Osteoblast (primary cell): ENCODE results near the gene IVNS1ABP. TPM values are rescaled to one million over a fixed set of nuclear protein-coding genes. Genes with fewer than 3 reads are reported as not detected.

Experiments
- DNase-seq: peaks from one replicate; pipeline ENCODE4 v3.0.0; 2011; ENCODE audit warnings: low spot score, mixed read lengths; ENCODE audit not compliant: insufficient read length; ENCODE audit errors: missing footprints
- H2AFZ ChIP-seq: 2 replicates; pipeline ENCODE4 v1.6.0; 2011; ENCODE audit warnings: mild to moderate bottlenecking, low read length
- H3K27ac ChIP-seq: 2 replicates; pipeline ENCODE4 v1.5.1; 2011; ENCODE audit warnings: mild to moderate bottlenecking, low read depth, low read length, moderate library complexity
- H3K27me3 ChIP-seq: 2 replicates; pipeline ENCODE4 v1.6.0; 2012; ENCODE audit warnings: mild to moderate bottlenecking, control low read depth, inconsistent platforms, low read length, moderate library complexity; ENCODE audit not compliant: insufficient read depth
- H3K36me3 ChIP-seq: 2 replicates; pipeline ENCODE4 v1.5.1; 2011; ENCODE audit warnings: mild to moderate bottlenecking, low read length, control low read depth, moderate library complexity; ENCODE audit not compliant: insufficient read depth
- H3K4me1 ChIP-seq: 2 replicates; pipeline ENCODE4 v1.5.1; 2011; ENCODE audit warnings: mild to moderate bottlenecking, low read length, control low read depth, moderate library complexity; ENCODE audit not compliant: insufficient read depth
- H3K4me2 ChIP-seq: 2 replicates; pipeline ENCODE4 v1.6.0; 2011; ENCODE audit warnings: mild to moderate bottlenecking, low read length; ENCODE audit not compliant: insufficient read depth
- H3K4me3 ChIP-seq: fragments of 200-600 bp; sonication (generic); 3 replicates; pipeline ENCODE4 v1.5.1; 2012; ENCODE audit warnings: mild to moderate bottlenecking, low read length, inconsistent platforms; ENCODE audit not compliant: insufficient read depth
- H3K79me2 ChIP-seq: 2 replicates; pipeline ENCODE4 v1.6.0; 2012; ENCODE audit warnings: mild to moderate bottlenecking, low read length, control low read depth, inconsistent platforms; ENCODE audit not compliant: insufficient read depth
- H3K9me3 ChIP-seq: 2 replicates; pipeline ENCODE4 v1.5.1; 2011; ENCODE audit warnings: low read depth, low read length, control low read depth
- H4K20me1 ChIP-seq: 2 replicates; pipeline ENCODE4 v1.6.0; 2012; ENCODE audit warnings: mild to moderate bottlenecking, low read length, control low read depth; ENCODE audit not compliant: insufficient read depth
- CTCF ChIP-seq: IDR thresholded peaks from 2 replicates; pipeline ENCODE4 v1.5.1; 2011; ENCODE audit warnings: mild to moderate bottlenecking, low read depth, low read length, moderate library complexity; ENCODE audit errors: extremely low read depth
- total RNA-seq: library from RNA; depleted of rRNA; stranded (reverse); fragments of >200 nt; gene quantifications from 2 replicates; pipeline ENCODE4 v1.2.3, GENCODE V29; 2012

Gene IVNS1ABP
- total RNA-seq, 1 donor = 94.8 TPM

- H3K9me3 ChIP-seq = no peaks in the 10 kb centered on the region
- no peak overlapping the region for H3K4me3 ChIP-seq
- H3K4me1 ChIP-seq = no peaks in the 10 kb centered on the region
- H3K27ac ChIP-seq = no peak overlapping the region
- no peak for TF ChIP-seq CTCF
- no peak overlapping the region for H3K4me2 ChIP-seq
- no peaks in the 10 kb centered on the region for H3K36me3 ChIP-seq
- DNase-seq = no peak
- H2AFZ ChIP-seq = no peak overlapping the region
- no peaks in the 10 kb centered on the region for H3K79me2 ChIP-seq
- no peaks in the 10 kb centered on the region for H3K27me3 ChIP-seq
- no peaks in the 10 kb centered on the region for H4K20me1 ChIP-seq
These were observed 31.3 kb upstream of the IVNS1ABP start for GRCh38 chr1:185348296-185348695.

- no peak for TF ChIP-seq CTCF
These were observed 29.1 kb upstream of the IVNS1ABP start for GRCh38 chr1:185345913-185346720.

GRCh38 chr1:185343306-185343705, 26.3 kb upstream of the IVNS1ABP start:
- Histone ChIP-seq H3K79me2 (no peaks in the 10 kb centered on the region), H3K36me3 (no peaks in the 10 kb centered on the region), H3K27me3 (no peaks in the 10 kb centered on the region), H3K27ac (no peak overlapping the region), H3K4me1 (no peaks in the 10 kb centered on the region), H3K9me3 (no peaks in the 10 kb centered on the region), H4K20me1 (no peaks in the 10 kb centered on the region), H2AFZ (no peak overlapping the region), H3K4me3 (no peak overlapping the region), H3K4me2 (no peak overlapping the region)
- no peak for DNase-seq
- no peak for TF ChIP-seq CTCF

More at GRCh38 chr1:185345913-185346720, 29.1 kb upstream of the IVNS1ABP start:
- Histone ChIP-seq H4K20me1 (no peaks in the 10 kb centered on the region), H2AFZ (no peak overlapping the region), H3K27ac (no peak overlapping the region), H3K9me3 (no peaks in the 10 kb centered on the region), H3K27me3 (no peaks in the 10 kb centered on the region), H3K4me3 (no peak overlapping the region), H3K4me1 (no peaks in the 10 kb centered on the region), H3K4me2 (no peak overlapping the region), H3K36me3 (no peaks in the 10 kb centered on the region), H3K79me2 (no peaks in the 10 kb centered on the region)
- no peak for DNase-seq

GRCh38 chr1:185342672-185343259, 25.7 kb upstream of the IVNS1ABP start:
- Histone ChIP-seq H3K4me1 (no peaks in the 10 kb centered on the region), H3K27me3 (no peaks in the 10 kb centered on the region), H2AFZ (no peak overlapping the region), H3K36me3 (no peaks in the 10 kb centered on the region), H3K27ac (no peak overlapping the region), H3K9me3 (no peaks in the 10 kb centered on the region), H4K20me1 (no peaks in the 10 kb centered on the region), H3K4me2 (no peak overlapping the region), H3K79me2 (no peaks in the 10 kb centered on the region), H3K4me3 (no peak overlapping the region)
- TF ChIP-seq CTCF = no peak
- DNase-seq = no peak
